Measurements from ENCODE around the gene ITIH5.

ITIH5 gene

DNA sequence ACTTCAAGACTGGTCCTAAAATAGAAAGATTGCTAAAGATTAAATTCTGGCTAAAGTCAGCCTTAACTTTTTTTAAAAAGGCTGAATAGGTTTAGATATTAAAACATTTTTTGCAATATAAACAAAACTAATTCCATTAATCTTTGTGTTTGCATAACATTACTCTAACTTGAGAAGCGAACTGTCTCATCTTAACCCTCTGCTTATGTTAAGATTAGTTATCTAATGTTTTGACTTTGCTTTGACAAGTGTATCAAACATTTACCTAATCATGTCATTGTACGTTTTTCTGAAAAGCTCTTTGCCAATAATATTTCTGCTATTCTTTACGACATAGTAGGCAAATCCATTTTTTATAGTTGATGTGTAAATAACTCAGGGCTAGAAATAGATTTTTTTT is 68.0 kb downstream of the ITIH5 start:
- DNase-seq (ENCODE audit: low read depth, low spot score) = no peak
- in situ Hi-C loops (cut with HindIII; ENCODE audit: low sequenced_read_pairs) = no loop called here
- H3K4me3 ChIP-seq (ENCODE audit: low read depth, low read length) = no peak overlapping the region

DNA sequence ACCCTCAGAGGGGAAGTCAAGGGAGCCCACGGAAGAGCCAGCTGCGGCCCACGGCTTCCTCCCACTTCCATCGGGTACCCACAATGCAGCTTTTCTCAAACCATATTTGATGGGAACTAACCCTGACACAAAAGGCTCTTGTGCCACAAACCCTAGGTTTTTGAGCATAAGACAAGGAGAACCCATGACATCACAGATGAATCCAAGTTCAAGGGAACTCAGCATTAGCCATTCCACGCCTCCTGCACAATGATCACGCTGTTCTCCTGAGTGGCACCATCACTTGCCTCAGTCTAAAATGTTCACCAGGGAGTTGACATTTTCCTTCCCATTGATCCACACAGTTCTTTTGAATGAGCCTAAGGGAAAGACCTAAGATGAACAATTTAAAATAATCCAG is 70.4 kb downstream of the ITIH5 start:
- DNase-seq (ENCODE audit: low read depth, low spot score) = no peak
- in situ Hi-C loops (cut with HindIII; ENCODE audit: low sequenced_read_pairs) = no loop called here
- H3K4me3 ChIP-seq (ENCODE audit: low read depth, low read length) = no peak overlapping the region
- TF ChIP-seq, protein P1, sequence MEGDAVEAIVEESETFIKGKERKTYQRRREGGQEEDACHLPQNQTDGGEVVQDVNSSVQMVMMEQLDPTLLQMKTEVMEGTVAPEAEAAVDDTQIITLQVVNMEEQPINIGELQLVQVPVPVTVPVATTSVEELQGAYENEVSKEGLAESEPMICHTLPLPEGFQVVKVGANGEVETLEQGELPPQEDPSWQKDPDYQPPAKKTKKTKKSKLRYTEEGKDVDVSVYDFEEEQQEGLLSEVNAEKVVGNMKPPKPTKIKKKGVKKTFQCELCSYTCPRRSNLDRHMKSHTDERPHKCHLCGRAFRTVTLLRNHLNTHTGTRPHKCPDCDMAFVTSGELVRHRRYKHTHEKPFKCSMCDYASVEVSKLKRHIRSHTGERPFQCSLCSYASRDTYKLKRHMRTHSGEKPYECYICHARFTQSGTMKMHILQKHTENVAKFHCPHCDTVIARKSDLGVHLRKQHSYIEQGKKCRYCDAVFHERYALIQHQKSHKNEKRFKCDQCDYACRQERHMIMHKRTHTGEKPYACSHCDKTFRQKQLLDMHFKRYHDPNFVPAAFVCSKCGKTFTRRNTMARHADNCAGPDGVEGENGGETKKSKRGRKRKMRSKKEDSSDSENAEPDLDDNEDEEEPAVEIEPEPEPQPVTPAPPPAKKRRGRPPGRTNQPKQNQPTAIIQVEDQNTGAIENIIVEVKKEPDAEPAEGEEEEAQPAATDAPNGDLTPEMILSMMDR (IDR thresholded peaks at IDR 0.05; ENCODE audit: low read depth, low read length) = no peak

More for the DNA sequence above, 68.0 kb downstream of the ITIH5 start:
- TF ChIP-seq, protein P1 (IDR thresholded peaks at IDR 0.05; ENCODE audit: low read depth, low read length) = no peak

DNA sequence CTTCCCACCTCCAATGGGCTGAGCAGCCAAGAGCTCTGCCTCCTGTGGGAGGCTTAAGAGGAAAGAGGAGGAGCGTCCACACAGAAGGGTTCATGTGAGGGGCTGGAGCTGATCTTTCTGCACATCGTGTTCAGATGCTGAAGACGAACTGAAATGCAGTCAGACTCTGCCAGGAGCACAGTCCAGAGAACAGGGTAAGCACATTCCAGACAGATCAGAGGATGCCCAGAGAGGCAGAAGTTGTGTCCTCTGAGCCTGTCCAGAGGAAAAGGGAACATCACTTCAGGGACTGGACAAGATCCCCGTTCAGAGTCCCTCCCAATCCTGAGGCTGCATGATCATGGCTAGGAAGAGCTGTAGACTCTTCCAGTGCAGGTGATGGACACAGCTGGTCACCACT is 72.9 kb downstream of the ITIH5 start:
- in situ Hi-C loops (cut with HindIII; ENCODE audit: low sequenced_read_pairs) = no loop called here
- TF ChIP-seq, protein P1 (IDR thresholded peaks at IDR 0.05; ENCODE audit: low read depth, low read length) = no peak
- DNase-seq (ENCODE audit: low read depth, low spot score) = no peak
- H3K4me3 ChIP-seq (ENCODE audit: low read depth, low read length) = no peak overlapping the region

DNA sequence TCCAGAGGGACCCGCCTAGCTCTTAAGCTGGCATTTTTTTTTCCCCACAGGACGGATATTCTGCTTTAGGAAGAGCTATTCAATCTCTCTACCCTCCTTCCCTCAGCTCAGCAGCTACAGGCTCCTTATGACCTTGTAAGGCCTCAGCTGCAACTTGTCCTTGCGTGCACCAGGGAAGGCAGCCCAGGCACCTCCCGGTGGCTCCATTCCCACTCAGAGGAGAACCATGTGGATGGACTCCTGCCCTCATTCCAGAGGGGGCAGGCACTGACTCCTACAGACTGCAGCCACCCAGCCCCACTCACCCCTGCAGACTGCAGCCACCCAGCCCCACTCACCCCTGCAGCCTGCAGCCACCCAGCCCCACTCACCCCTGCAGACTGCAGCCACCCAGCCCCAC is 73.7 kb downstream of the ITIH5 start:
- TF ChIP-seq, protein P1 (IDR thresholded peaks at IDR 0.05; ENCODE audit: low read depth, low read length) = no peak
- in situ Hi-C loops (cut with HindIII; ENCODE audit: low sequenced_read_pairs) = no loop called here
- H3K4me3 ChIP-seq (ENCODE audit: low read depth, low read length) = no peak overlapping the region
- DNase-seq (ENCODE audit: low read depth, low spot score) = no peak

DNA sequence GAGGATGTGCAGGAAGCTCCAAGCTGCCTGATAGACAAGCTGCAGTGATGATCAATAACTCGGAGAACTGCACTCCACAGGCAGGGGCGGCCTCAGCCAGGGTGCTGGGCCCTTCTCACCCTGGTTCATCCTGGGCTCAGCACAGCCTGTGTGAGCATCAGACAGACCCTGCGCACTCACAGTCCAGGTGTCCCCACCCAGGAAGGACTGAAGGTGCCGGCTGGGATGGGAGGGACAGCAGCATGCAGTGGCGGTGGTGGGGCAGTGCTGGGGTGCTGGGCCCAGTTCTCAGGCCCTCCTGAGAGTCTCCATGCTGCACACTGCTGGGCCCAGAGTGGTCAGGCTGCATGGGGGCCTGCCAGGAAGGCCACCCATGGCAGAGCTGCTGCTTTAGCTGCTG is 74.1 kb downstream of the ITIH5 start:
- no peak for DNase-seq (ENCODE audit: low read depth, low spot score)
- in situ Hi-C loops (cut with HindIII; ENCODE audit: low sequenced_read_pairs) = no loop called here
- TF ChIP-seq, protein P1 (IDR thresholded peaks at IDR 0.05; ENCODE audit: low read depth, low read length) = no peak
- H3K4me3 ChIP-seq (ENCODE audit: low read depth, low read length) = no peak overlapping the region

DNA sequence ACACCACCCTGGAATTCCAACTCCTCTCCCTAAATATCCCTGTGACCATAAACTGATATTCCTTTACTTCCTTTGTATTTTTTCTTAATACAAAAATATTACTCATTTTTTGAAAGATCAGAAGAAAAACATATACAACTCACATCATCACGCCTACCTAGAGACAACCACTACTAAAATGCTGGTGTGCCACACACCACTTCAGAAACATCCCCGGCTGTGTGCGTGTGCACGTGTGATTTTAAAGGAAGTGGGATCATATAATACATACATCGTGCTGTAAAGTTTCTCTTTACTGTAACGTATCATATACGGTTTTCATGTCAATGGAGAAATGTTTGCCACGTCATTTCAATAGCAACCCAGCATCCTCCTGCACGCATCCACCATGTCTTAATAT is 76.5 kb downstream of the ITIH5 start:
- TF ChIP-seq, protein P1 (IDR thresholded peaks at IDR 0.05; ENCODE audit: low read depth, low read length) = no peak
- no peak for DNase-seq (ENCODE audit: low read depth, low spot score)
- H3K4me3 ChIP-seq (ENCODE audit: low read depth, low read length) = no peak overlapping the region
- in situ Hi-C loops (cut with HindIII; ENCODE audit: low sequenced_read_pairs) = no loop called here

DNA sequence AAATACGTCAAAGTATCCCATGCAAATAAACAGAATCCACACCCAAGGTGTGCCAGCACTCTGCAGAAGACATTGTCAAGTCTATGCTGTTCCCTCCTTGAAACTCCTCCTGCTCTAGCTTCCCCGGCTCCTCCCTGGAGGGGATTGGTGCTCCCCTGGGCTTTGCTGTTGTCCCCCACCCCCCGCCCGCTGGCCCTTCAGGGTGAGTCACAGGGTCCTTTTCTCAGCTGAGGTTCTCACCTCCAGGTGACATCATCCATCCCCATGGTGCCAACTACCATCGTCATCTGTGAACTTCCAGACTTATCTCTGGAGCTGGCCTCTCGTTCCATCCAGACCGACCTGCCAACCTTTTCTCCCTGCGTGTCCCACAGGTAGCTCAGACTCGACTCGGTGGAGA is 77.0 kb downstream of the ITIH5 start:
- TF ChIP-seq, protein P1 (IDR thresholded peaks at IDR 0.05; ENCODE audit: low read depth, low read length) = no peak
- no peak overlapping the region for H3K4me3 ChIP-seq (ENCODE audit: low read depth, low read length)
- no peak for DNase-seq (ENCODE audit: low read depth, low spot score)
- in situ Hi-C loops (cut with HindIII; ENCODE audit: low sequenced_read_pairs) = no loop called here

Data from astrocyte of the spinal cord (primary cell).